H9 (cell line): ENCODE data around the gene TLDC2. TPM values are rescaled to one million over a fixed set of nuclear protein-coding genes. Genes with fewer than 3 reads are reported as not detected.

Source experiments
- DNase-seq: peaks from one replicate; pipeline ENCODE4 v3.0.0-alpha.2; 2017
- H2AFZ ChIP-seq: one replicate; pipeline ENCODE4 v1.6.1; 2013; ENCODE audit warnings: mild to moderate bottlenecking, low read length, control low read depth, moderate library complexity
- H2AK5ac ChIP-seq: 2 replicates; pipeline ENCODE4 v1.6.1; 2013; ENCODE audit warnings: low read length, control low read depth, mixed read lengths; ENCODE audit not compliant: insufficient read length
- H2BK120ac ChIP-seq: one replicate; pipeline ENCODE4 v1.6.1; 2013; ENCODE audit warnings: low read depth, mild to moderate bottlenecking, low read length, control low read depth, inconsistent platforms; ENCODE audit not compliant: poor library complexity, severe bottlenecking
- H2BK12ac ChIP-seq: 2 replicates; pipeline ENCODE4 v1.6.1; 2013; ENCODE audit warnings: low read length, control low read depth, mixed read lengths, low read depth; ENCODE audit not compliant: insufficient read length
- H2BK15ac ChIP-seq: 2 replicates; pipeline ENCODE4 v1.6.1; 2013; ENCODE audit warnings: low read depth, low read length, control low read depth
- H2BK20ac ChIP-seq: one replicate; pipeline ENCODE4 v1.6.1; 2013; ENCODE audit warnings: low read depth, mild to moderate bottlenecking, low read length, control low read depth, inconsistent platforms; ENCODE audit not compliant: poor library complexity, severe bottlenecking
- H2BK5ac ChIP-seq: 2 replicates; pipeline ENCODE4 v1.6.1; 2013; ENCODE audit warnings: low read length, control low read depth, mixed read lengths; ENCODE audit not compliant: insufficient read length
- H3K14ac ChIP-seq: 2 replicates; pipeline ENCODE4 v1.6.1; 2013; ENCODE audit warnings: low read length, control low read depth; ENCODE audit not compliant: insufficient read depth
- H3K18ac ChIP-seq: 2 replicates; pipeline ENCODE4 v1.6.1; 2013; ENCODE audit warnings: low read depth, mild to moderate bottlenecking, mixed read lengths, low read length, control low read depth; ENCODE audit not compliant: insufficient read length
- H3K23ac ChIP-seq: 2 replicates; pipeline ENCODE4 v1.6.1; 2013; ENCODE audit warnings: low read length, control low read depth, mixed read lengths, low read depth; ENCODE audit not compliant: insufficient read length
- H3K23me2 ChIP-seq: 2 replicates; pipeline ENCODE4 v1.6.1; 2013; ENCODE audit warnings: low read depth, mild to moderate bottlenecking, mixed read lengths, low read length, control low read depth; ENCODE audit not compliant: insufficient read length, poor library complexity, severe bottlenecking
- H3K27ac ChIP-seq: 2 replicates; pipeline ENCODE4 v1.5.1; 2013; ENCODE audit warnings: low read length, control low read depth, mixed read lengths, low read depth; ENCODE audit not compliant: insufficient read length
- H3K27me3 ChIP-seq: 2 replicates; pipeline ENCODE4 v1.6.1; 2013; ENCODE audit warnings: low read length, control low read depth, inconsistent platforms; ENCODE audit not compliant: insufficient read depth
- H3K4ac ChIP-seq: 2 replicates; pipeline ENCODE4 v1.6.1; 2013; ENCODE audit warnings: low read depth, mild to moderate bottlenecking, control low read depth, inconsistent platforms, low read length, moderate library complexity
- H3K4me1 ChIP-seq: 2 replicates; pipeline ENCODE4 v1.6.1; 2013; ENCODE audit warnings: low read length, control low read depth, inconsistent platforms; ENCODE audit not compliant: insufficient read depth
- H3K4me2 ChIP-seq: 2 replicates; pipeline ENCODE4 v1.6.1; 2013; ENCODE audit warnings: low read length, control low read depth, mixed read lengths; ENCODE audit not compliant: insufficient read length, insufficient read depth
- H3K56ac ChIP-seq: 2 replicates; pipeline ENCODE4 v1.6.1; 2013; ENCODE audit warnings: low read depth, mild to moderate bottlenecking, mixed read lengths, low read length, control low read depth; ENCODE audit not compliant: insufficient read length
- H3K79me1 ChIP-seq: 2 replicates; pipeline ENCODE4 v1.6.1; 2013; ENCODE audit warnings: low read depth, mild to moderate bottlenecking, moderate library complexity, low read length, control low read depth, inconsistent platforms; ENCODE audit not compliant: insufficient read depth, poor library complexity, severe bottlenecking
- H3K79me2 ChIP-seq: 2 replicates; pipeline ENCODE4 v1.6.1; 2013; ENCODE audit warnings: low read length, control low read depth, inconsistent platforms; ENCODE audit not compliant: insufficient read depth
- H3K9ac ChIP-seq: 2 replicates; pipeline ENCODE4 v1.6.1; 2013; ENCODE audit warnings: low read length, control low read depth, mixed read lengths; ENCODE audit not compliant: insufficient read length; ENCODE audit errors: extremely low read depth
- H3K9me3 ChIP-seq: one replicate; pipeline ENCODE4 v1.6.1; 2013; ENCODE audit warnings: low read depth, low read length, inconsistent platforms; ENCODE audit not compliant: control insufficient read depth
- H3T11ph ChIP-seq: one replicate; pipeline ENCODE4 v1.6.1; 2013; ENCODE audit warnings: mild to moderate bottlenecking, low read length, control low read depth, inconsistent platforms
- H4K20me1 ChIP-seq: one replicate; pipeline ENCODE4 v1.6.1; 2013; ENCODE audit not compliant: control insufficient read depth, insufficient read length, insufficient read depth
- H4K5ac ChIP-seq: 2 replicates; pipeline ENCODE4 v1.6.1; 2013; ENCODE audit warnings: low read depth, mild to moderate bottlenecking, mixed read lengths, low read length, control low read depth; ENCODE audit not compliant: insufficient read length
- H4K8ac ChIP-seq: replicated peaks from 2 replicates; pipeline ENCODE4 v1.6.1; 2013; ENCODE audit warnings: low read length, control low read depth, mixed read lengths, low read depth; ENCODE audit not compliant: insufficient read length
- H4K91ac ChIP-seq: 2 replicates; pipeline ENCODE4 v1.6.1; 2013; ENCODE audit warnings: low read depth, mild to moderate bottlenecking, moderate library complexity, mixed read lengths, low read length, control low read depth; ENCODE audit not compliant: insufficient read length
- H3K27ac Mint-ChIP-seq, 3 experiments: 2 replicates in 2 of 3; 3 replicates in 1 of 3; pipeline ENCODE4 v1.8.0; 2020 to 2021; ENCODE audit warnings: mixed read lengths in 3 of 3, mild to moderate bottlenecking in 1 of 3, moderate library complexity in 1 of 3
- H3K27me3 Mint-ChIP-seq: 2 replicates; pipeline ENCODE4 v1.8.0; 2021; ENCODE audit warnings: low read depth, mild to moderate bottlenecking, moderate library complexity, mixed read lengths
- H3K36me3 Mint-ChIP-seq, 3 experiments: 2 replicates in 2 of 3; 3 replicates in 1 of 3; pipeline ENCODE4 v1.8.0; 2020 to 2021; ENCODE audit warnings: low read depth in 3 of 3, mixed read lengths in 3 of 3; ENCODE audit not compliant: insufficient read depth in 1 of 3
- H3K4me1 Mint-ChIP-seq, 2 experiments: 2 replicates each; pipeline ENCODE4 v1.8.0; 2020; ENCODE audit warnings: mixed read lengths in 2 of 2
- H3K4me3 Mint-ChIP-seq, 2 experiments: 2 replicates in 1 of 2; 3 replicates in 1 of 2; pipeline ENCODE4 v1.8.0; 2020 to 2021; ENCODE audit warnings: mild to moderate bottlenecking in 2 of 2, mixed read lengths in 2 of 2, moderate library complexity in 1 of 2
- H3K9me3 Mint-ChIP-seq, 2 experiments: 2 replicates in 1 of 2; 3 replicates in 1 of 2; pipeline ENCODE4 v1.8.0; 2020; ENCODE audit warnings: mild to moderate bottlenecking in 2 of 2, mixed read lengths in 2 of 2, moderate library complexity in 1 of 2
- WGBS: extraction: QIAGEN DNeasy Blood & Tissue Kit; methylation state at CpG from one replicate; pipeline ENCODE4 v1.1.7; 2013; ENCODE audit warnings: missing lambda C conversion rate, low lambda C conversion rate, mixed read lengths; ENCODE audit not compliant: insufficient read length; ENCODE audit errors: extremely low coverage; 5-methylcytosine and 5-hydroxymethylcytosine counted together
- total RNA-seq: library from RNA; stranded (reverse); gene quantifications from 2 replicates; pipeline ENCODE4 v1.2.1, GENCODE V29; 2021
- TF ChIP-seq, protein P1 (sequence below): fragments of 200-600 bp; sonication (generic); conservative IDR thresholded peaks from 3 replicates; pipeline ENCODE4 v1.8.0; 2021; ENCODE audit warnings: antibody characterized with exemption, mild to moderate bottlenecking

TLDC2 gene
- total RNA-seq, 1 experiment from 2014 or later, result 0.11 TPM

DNA sequence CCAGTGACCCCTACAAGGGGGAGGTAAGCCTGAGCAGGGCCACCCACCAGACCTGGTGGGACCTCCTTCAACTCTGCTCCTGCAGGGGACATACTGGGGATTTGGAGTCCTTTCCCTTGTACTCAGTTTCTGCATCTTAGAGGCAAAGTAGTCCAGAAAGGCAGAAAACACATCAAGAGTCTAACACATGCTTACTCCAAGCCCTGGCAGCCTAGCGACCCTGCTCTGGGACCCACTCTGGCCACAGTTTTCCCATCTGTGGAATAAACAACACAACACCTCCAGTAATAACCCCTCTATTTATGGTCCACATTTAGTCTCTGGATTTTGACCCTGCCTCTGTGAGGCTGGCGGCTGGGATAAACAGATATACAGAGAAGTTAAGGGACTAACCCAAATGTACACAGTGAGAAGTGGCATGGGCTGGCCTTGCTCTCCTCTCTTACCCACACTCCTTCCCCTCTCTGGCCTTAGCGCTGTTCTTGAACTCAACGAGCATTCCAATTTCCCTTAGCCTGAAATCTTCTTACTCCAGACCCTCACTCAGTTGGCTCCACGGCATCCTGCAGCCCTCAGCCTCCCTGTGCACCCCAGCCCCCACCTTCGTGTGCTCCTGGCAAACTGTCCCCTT lies 16.1 kb upstream of the TLDC2 start:
- peak overlapping the region in 1 of 3 experiments; percentile 41; a peak in 1 of 7 replicates for H3K27ac Mint-ChIP-seq
- no peak overlapping the region for H3K18ac ChIP-seq
- no peak overlapping the region for H3K14ac ChIP-seq
- no peaks in the 10 kb centered on the region for H3K27me3 ChIP-seq
- no peaks in the 10 kb centered on the region for H3K9me3 Mint-ChIP-seq
- H2BK12ac ChIP-seq, result no peak overlapping the region
- no peak overlapping the region for H3K4ac ChIP-seq
- no peaks in the 10 kb centered on the region for H3K79me1 ChIP-seq
- H3K9ac ChIP-seq, result no peak overlapping the region
- no peak overlapping the region for H4K5ac ChIP-seq
- H3K4me1 Mint-ChIP-seq, result peaks cover 48 to 52% of the 10 kb centered on the region in 2 experiments
- H3K4me3 Mint-ChIP-seq, result no peak overlapping the region
- no peak overlapping the region for H2BK15ac ChIP-seq
- H3K27me3 Mint-ChIP-seq, result peaks cover 13% of the 10 kb centered on the region
- TF ChIP-seq, protein P1, sequence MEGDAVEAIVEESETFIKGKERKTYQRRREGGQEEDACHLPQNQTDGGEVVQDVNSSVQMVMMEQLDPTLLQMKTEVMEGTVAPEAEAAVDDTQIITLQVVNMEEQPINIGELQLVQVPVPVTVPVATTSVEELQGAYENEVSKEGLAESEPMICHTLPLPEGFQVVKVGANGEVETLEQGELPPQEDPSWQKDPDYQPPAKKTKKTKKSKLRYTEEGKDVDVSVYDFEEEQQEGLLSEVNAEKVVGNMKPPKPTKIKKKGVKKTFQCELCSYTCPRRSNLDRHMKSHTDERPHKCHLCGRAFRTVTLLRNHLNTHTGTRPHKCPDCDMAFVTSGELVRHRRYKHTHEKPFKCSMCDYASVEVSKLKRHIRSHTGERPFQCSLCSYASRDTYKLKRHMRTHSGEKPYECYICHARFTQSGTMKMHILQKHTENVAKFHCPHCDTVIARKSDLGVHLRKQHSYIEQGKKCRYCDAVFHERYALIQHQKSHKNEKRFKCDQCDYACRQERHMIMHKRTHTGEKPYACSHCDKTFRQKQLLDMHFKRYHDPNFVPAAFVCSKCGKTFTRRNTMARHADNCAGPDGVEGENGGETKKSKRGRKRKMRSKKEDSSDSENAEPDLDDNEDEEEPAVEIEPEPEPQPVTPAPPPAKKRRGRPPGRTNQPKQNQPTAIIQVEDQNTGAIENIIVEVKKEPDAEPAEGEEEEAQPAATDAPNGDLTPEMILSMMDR, result no peak
- no peak for DNase-seq
- H2BK5ac ChIP-seq, result no peak overlapping the region
- no peak overlapping the region for H2AFZ ChIP-seq
- H3K23ac ChIP-seq, result no peak overlapping the region
- no CpG with 5 or more reads among the region's 6 CpGs for WGBS
- H3K56ac ChIP-seq, result no peak overlapping the region
- H3K79me2 ChIP-seq, result no peaks in the 10 kb centered on the region
- H3K9me3 ChIP-seq, result no peaks in the 10 kb centered on the region
- no peak overlapping the region for H3K4me2 ChIP-seq
- no peak overlapping the region for H2BK120ac ChIP-seq
- H3T11ph ChIP-seq, result no peak overlapping the region
- no peak overlapping the region for H3K27ac ChIP-seq
- no peak overlapping the region for H2AK5ac ChIP-seq
- H3K23me2 ChIP-seq, result peaks cover 3% of the 10 kb centered on the region
- no peaks in the 10 kb centered on the region for H3K4me1 ChIP-seq
- no peaks in the 10 kb centered on the region for H4K20me1 ChIP-seq
- H4K91ac ChIP-seq, result no peak overlapping the region
- peaks cover 0 to 10% (median 8%) of the 10 kb centered on the region in 3 experiments; a peak in 6 of 7 replicates for H3K36me3 Mint-ChIP-seq
- no peak overlapping the region for H4K8ac ChIP-seq
- H2BK20ac ChIP-seq, result no peak overlapping the region
